Measurements from ENCODE around the gene BMPER. TPM values are rescaled to one million over a fixed set of nuclear protein-coding genes. Genes with fewer than 3 reads are reported as not detected.

BMPER gene
- polyA plus RNA-seq, 1 experiment: 8.8 TPM

DNA sequence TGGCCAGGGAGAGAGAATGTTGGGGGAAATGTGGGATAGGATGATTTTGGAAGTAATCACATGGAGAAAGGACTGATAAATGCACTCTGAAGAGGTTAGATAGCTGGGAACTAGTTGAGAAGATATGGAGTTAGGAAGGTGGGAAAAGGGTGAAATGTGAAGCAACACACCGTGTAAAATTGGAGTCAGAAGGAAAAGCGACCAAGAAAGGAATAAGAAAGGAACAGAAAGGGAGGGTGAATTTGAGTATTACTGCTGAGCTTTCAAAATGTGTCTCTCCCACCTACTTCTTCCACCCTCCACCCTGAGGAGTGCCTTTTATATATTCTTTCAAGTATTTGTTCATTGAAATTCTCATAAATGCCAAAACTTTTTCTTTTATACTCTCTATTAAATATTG, 171.8 kb downstream of the BMPER start:
- no peaks in the 10 kb centered on the region; the same call in 1 of the 2 replicates for H3K36me3 ChIP-seq (ENCODE audit: control insufficient read depth, insufficient read depth, low read length)
- H3K4me3 ChIP-seq (ENCODE audit: low read depth, low read length): no peak overlapping the region
- H3K27me3 ChIP-seq (ENCODE audit: control insufficient read depth, insufficient read depth, low read length): no peaks in the 10 kb centered on the region
- ChIA-PET CTCF (interaction anchor here (1.3 kb wide), 1 partner anchor 10 kb away, joined by 5 read pairs; no protein-coding TSS in a partner anchor), POLR2A (no interaction called here)
- DNase-seq (ENCODE audit: low read depth): no peak
- TF ChIP-seq, protein P1, sequence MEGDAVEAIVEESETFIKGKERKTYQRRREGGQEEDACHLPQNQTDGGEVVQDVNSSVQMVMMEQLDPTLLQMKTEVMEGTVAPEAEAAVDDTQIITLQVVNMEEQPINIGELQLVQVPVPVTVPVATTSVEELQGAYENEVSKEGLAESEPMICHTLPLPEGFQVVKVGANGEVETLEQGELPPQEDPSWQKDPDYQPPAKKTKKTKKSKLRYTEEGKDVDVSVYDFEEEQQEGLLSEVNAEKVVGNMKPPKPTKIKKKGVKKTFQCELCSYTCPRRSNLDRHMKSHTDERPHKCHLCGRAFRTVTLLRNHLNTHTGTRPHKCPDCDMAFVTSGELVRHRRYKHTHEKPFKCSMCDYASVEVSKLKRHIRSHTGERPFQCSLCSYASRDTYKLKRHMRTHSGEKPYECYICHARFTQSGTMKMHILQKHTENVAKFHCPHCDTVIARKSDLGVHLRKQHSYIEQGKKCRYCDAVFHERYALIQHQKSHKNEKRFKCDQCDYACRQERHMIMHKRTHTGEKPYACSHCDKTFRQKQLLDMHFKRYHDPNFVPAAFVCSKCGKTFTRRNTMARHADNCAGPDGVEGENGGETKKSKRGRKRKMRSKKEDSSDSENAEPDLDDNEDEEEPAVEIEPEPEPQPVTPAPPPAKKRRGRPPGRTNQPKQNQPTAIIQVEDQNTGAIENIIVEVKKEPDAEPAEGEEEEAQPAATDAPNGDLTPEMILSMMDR (IDR thresholded peaks at IDR 0.05; ENCODE audit: insufficient read depth, low read depth, low read length): no peak

DNA sequence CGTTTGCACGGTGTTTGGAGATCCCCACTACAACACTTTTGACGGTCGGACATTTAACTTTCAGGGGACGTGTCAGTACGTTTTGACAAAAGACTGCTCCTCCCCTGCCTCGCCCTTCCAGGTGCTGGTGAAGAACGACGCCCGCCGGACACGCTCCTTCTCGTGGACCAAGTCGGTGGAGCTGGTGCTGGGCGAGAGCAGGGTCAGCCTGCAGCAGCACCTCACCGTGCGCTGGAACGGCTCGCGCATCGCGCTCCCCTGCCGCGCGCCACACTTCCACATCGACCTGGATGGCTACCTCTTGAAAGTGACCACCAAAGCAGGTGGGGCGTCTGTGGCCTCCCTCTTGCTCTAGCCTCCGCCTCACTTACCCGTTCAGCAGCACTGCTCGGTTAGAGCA, 173.5 kb downstream of the BMPER start:
- Histone ChIP-seq H3K36me3 (ENCODE audit: control insufficient read depth, insufficient read depth, low read length) (no peaks in the 10 kb centered on the region), H3K4me3 (ENCODE audit: low read depth, low read length) (no peak overlapping the region), H3K27me3 (ENCODE audit: control insufficient read depth, insufficient read depth, low read length) (no peaks in the 10 kb centered on the region)
- no peak for DNase-seq (ENCODE audit: low read depth)
- ChIA-PET CTCF (interaction anchor here (1.6 kb wide), 1 partner anchor 9 kb away, joined by 7 read pairs; no protein-coding TSS in a partner anchor), POLR2A (no interaction called here)
- TF ChIP-seq, protein P1 (IDR thresholded peaks at IDR 0.05; ENCODE audit: insufficient read depth, low read depth, low read length): no peak

DNA sequence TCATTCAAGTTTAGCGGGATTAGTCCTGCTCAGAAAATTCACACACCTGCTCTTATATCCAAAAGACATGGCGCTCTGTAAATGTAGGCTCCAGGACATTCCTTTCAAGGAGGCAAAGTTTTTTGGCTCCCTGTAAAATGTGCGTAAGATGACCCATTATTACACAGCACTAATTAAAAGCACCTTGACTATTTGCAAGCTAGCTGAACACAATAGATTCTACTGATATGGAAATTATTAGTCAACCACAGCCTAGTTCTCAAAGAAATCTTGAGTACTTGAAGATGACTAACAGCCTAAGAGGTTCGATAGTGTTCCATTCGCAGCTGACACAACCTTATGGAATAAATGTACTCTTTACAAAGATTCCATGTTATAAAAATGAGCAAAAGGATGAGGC, 175.2 kb downstream of the BMPER start:
- TF ChIP-seq, protein P1 (IDR thresholded peaks at IDR 0.05; ENCODE audit: insufficient read depth, low read depth, low read length): no peak
- CTCF ChIA-PET: interaction anchor here (0.8 to 1.8 kb wide), 6 partner anchors 8 to 148 kb away, joined by 3 to 9 read pairs (median 4); no protein-coding TSS in a partner anchor
- no peak overlapping the region for H3K4me3 ChIP-seq (ENCODE audit: low read depth, low read length)
- POLR2A ChIA-PET: interaction anchor here (0.6 to 0.8 kb wide), 2 partner anchors 10 to 32 kb away, joined by 3 to 4 read pairs; no protein-coding TSS in a partner anchor
- H3K27me3 ChIP-seq (ENCODE audit: control insufficient read depth, insufficient read depth, low read length): no peaks in the 10 kb centered on the region
- no peaks in the 10 kb centered on the region for H3K36me3 ChIP-seq (ENCODE audit: control insufficient read depth, insufficient read depth, low read length)
- DNase-seq (ENCODE audit: low read depth): peak; percentile 58

DNA sequence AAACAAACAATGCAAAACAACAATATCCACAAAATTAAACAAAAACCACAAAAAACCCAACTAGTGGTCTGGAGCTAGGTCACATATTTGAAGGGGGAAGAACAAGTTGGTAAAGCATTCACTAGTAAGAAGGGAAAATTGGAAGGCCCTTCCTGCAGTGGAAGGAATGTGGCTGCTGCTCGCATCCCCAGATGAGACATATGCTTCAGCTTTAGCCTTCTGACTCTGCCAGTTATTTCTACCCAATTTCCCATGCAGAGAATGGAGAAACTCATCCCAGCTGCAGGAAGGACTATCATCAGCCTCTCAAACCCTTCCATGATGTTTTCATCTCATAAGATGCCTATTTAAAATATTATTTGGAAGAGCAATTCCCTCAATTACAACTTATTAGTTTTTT, 176.6 kb downstream of the BMPER start:
- Histone ChIP-seq H3K27me3 (ENCODE audit: control insufficient read depth, insufficient read depth, low read length) (no peaks in the 10 kb centered on the region), H3K4me3 (ENCODE audit: low read depth, low read length) (no peak overlapping the region), H3K36me3 (ENCODE audit: control insufficient read depth, insufficient read depth, low read length) (no peaks in the 10 kb centered on the region)
- no peak for DNase-seq (ENCODE audit: low read depth)
- ChIA-PET CTCF (interaction anchor here (1.0 to 1.8 kb wide), 4 partner anchors 18 to 100 kb away, joined by 3 to 9 read pairs (median 4); no protein-coding TSS in a partner anchor), POLR2A (no interaction called here)
- TF ChIP-seq, protein P1 (IDR thresholded peaks at IDR 0.05; ENCODE audit: insufficient read depth, low read depth, low read length): no peak

DNA sequence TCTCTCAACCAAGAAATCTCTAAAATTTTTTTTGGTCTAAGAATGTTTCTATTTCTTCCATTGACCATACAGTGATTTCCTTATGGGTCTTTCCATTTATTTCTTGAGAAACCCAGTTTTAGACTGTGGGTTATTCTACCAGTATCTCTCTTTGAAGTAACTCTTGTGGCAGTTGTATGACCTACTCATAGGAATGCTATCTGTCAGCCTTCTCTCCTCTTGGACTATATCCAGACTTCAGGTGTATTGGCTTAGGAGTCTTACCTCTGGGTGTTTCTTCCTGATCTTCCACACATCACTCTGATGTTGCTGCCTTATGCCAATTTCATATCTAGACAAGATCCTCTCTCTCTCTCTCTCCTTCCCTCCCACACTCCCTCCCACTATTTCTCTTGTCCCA, 178.1 kb downstream of the BMPER start:
- TF ChIP-seq, protein P1 (IDR thresholded peaks at IDR 0.05; ENCODE audit: insufficient read depth, low read depth, low read length): no peak
- POLR2A ChIA-PET: no interaction called here
- H3K36me3 ChIP-seq (ENCODE audit: control insufficient read depth, insufficient read depth, low read length): no peaks in the 10 kb centered on the region
- DNase-seq (ENCODE audit: low read depth): no peak
- H3K4me3 ChIP-seq (ENCODE audit: low read depth, low read length): no peak overlapping the region
- no peaks in the 10 kb centered on the region for H3K27me3 ChIP-seq (ENCODE audit: control insufficient read depth, insufficient read depth, low read length)
- CTCF ChIA-PET: interaction anchor here (0.8 kb wide), 1 partner anchor 24 kb away, joined by 3 read pairs; no protein-coding TSS in a partner anchor
